ENCODE results near the gene CMKLR1.

The CMKLR1 gene

DNA sequence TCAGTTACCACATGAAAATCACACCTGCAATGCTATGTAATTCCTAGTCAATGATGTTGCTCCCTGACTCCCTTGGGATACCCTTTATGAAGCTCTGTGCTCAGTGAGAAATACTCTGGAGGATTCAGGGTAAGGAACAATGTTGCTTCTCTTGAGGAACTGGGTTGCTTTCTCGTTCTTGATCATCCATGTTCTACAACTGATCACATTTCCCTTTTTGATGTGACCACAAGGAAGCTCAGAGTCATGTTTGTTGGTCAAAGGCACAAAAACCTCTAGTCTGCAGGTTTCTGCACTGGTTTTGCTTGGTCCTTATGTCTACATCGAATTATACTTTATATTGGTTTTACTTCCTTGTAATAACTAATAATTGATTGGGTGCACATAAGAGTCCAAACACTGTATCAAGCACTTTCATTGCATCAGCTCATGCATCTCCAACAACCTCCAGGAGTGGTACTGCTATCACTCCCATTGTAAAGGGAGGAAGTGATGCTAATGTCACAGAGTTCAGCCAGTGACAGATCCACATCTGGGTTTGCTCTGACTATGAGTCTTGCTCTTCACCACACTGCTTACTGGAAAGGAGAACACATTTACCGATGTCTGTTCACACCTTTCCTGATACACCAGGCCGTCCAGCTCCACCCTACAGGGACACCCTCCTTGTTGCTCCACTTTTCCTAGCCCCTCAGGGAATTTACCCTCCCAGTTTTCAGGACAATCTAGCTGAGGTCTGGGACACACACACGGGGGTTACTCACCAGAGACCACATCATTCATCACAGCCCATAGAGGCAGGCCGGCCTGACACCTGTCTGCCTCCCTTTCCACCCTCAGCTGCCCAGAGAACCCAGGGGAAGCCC is 41.0 kb downstream of the CMKLR1 start:
- DNase-seq: no peak

DNA sequence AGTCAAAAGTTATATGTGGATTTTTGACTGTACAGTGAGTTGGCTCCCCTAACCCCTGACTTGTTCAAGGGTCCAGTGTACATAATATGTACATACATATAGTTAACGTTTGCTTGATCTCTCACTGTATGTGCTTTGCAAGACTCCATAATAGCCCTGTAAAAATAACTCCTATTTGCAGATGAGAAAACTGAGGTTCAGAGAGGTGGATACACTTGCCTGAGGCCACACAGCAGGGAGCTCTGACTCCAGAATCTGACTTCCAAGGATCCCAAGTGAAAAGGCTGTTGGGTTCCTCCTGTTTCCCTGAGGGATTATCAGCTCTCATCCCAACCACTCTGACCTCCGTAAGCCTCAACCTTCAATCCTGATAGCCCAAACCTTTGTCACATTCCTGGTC is 41.7 kb downstream of the CMKLR1 start:
- DNase-seq: no peak

DNA sequence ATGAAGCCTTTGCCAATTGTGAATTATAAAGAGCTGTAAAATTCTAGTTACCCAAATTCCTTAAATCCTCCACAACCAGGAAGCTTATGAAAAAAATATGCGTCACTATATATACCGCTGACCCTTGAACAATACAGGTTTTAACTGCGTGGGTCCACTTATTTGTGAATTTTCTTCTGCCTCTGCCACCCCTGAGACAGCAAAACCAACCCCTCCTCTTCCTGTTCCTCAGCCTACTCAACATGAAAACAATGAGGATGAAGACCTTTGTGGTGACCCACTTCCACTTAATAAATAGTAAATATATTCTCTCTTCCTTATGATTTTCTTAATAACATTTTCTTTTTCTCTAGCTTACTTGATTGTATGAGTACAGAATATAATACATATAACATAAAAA is 42.2 kb downstream of the CMKLR1 start:
- DNase-seq: no peak

DNA sequence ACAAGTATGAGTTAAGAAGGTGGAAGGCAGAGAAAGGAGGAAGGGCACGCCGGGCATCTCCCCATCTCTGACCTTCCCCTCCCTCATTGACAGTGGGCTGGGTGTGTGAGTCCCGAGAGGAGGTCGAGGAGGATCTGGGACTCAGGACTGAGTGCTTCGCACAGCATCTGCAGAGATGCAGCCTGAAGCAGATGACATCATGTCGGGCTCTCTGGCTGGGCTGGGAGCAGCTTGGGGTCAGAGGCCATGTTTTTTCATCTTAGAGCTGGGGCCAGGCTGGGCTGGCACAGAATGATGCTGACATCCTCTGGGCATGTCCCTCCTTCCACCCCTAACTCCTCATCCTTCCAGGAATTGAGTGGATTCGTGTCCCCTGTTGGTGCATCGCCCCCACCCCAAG is 43.5 kb downstream of the CMKLR1 start:
- no peak for DNase-seq

DNA sequence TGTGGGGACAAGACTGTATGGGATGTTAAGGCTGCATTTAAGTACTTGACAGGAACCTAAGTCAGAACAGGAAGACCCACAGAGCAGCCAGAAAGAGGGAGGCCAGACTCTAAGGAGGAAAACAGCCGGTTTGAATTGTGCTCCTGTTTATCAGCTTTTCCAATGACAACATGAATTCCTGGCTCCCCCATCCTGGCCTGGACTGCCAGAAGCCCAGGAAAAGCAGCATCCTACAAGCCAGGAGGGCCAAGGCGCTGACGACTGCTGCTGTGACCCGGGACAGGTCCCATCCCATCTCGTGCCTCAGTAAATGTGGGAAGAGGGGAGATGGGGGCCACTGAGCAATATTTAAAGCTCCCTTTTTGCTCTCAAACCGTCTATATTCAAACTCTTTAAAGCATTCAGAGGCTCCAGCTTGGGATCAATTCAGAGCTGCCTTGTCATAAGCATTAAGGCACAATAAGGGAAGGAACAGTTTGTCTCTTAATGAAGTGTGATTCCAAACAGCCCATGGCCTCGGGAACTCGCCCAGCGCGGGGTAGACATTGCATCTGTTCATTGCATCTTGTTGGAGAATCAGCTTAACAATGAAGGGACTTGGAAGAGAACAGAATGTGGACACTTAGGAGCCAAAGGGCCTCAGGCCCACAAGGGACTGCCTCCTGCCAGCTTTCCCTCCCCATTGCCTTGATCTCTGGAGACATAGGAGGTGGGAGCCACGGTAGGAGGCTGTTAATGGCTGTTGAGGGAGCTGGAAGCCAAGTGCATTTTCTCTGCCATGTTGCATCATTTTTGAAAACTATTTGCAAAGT is 49.6 kb downstream of the CMKLR1 start:
- no peak for DNase-seq

DNA sequence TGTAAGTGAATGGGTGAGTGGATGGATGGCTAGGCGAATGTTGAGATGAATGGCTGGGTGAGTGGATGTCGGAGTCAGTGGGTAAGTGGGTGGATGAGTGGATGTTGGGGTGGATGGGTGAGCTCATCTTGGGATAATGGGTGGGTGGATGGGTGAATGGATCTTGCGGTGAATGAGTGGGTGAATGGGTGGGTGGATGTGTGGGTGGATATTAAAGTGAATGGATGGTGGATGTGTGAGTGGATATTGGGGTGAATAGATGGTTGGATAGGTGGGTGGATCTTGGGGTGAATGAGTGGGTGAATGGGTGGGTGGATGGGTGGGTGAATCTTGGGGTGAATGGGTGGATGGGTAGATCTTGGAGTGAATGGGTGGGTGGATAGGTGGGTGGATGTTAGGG is 51.9 kb downstream of the CMKLR1 start:
- DNase-seq: no peak

DNA sequence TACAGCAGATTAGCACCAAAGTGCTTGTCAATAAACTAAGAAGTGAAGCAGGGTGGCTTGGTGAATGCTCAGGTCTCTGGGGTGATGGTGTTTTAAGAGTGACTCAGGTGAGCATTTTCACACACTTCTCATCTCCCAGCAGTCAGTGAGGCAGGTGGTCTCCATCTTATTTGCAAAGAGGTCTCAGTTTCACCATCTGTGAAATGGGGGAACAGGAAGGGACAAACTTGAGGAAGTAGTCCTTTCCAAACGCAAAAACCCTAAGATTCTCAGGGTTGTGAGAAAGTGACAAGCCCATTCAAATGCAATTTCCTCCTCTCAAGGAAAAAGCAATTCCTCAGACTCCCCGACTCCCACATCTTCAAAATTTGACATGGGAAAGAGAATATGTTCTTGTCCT is 54.1 kb downstream of the CMKLR1 start:
- no peak for DNase-seq

DNA sequence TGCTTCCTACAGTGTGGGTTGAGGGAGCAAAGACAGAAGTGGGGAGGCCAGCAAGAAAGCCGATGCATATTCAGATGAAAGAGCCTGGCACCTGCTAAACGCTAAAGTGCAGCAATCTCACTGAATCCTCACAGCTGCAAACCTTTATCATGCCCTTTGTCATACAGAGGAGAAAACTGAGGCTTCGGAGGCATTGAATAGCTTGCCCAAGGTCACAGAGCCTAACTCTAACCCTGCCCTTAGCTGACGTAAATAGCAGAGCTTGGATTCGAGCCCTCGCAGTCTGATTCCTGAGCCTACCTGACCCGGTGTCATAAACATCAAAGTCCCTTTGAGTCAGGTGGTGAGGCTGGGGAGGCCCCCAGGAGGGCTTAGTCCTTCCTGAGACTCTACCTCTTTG is 54.9 kb downstream of the CMKLR1 start:
- DNase-seq: no peak

DNA sequence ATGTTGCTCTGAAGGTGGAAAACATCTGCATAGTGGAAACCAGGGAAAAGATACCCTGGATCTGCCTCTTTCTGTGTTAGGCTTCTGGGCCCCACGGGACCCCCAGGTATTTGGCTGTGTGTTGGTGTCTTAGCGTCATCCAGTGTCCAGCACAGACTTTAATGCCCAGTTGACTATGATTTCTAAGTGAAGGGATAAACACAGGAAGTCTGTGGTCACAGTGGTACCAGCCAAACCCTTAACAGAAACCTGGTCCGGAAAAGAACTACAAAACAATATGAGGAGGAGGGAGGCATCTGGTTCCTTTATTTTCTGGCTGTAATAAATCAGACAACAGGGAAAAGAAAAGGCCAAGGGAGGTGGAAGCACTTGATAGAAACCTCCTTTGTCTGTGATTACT is 56.4 kb downstream of the CMKLR1 start:
- DNase-seq: no peak

DNA sequence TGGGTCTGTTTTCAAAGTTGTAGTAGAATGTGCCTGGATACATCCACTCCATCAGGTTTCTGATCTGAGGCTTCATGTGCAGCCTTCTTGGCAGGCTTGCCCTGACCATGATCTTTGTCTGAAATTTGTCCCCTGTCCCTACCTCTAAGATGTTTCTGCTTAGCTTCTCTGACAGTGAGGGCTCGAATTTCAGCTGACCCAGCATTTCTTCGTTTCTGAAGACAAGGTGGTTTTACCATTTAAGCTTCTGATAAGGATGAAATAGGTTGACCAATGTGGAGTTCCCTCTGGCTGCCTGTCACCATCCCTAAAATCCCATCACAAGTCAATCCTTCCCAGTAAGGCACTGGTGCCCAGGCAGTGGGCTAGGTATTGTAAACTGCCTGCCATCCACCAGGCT is 57.0 kb downstream of the CMKLR1 start:
- DNase-seq: no peak

DNA sequence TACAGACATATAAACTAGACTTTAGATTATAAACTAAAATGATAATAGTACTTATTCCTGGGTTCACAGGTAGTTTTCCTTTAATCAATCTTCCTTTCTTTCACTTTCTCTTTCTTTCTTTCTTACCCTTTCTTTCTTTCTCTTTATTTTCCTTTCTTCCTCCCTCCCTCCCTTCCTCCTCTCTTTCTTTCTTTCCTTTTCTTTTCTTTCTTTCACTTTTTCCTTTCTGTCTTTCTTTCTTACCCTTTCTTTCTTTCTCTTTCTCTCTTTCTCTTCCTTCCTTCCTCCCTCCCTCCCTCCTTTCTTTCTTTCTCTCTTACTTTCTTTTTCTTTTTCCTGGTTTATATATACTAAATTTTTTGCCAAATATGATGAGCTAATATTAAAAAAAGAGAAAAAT is 61.5 kb downstream of the CMKLR1 start:
- DNase-seq: no peak

DNA sequence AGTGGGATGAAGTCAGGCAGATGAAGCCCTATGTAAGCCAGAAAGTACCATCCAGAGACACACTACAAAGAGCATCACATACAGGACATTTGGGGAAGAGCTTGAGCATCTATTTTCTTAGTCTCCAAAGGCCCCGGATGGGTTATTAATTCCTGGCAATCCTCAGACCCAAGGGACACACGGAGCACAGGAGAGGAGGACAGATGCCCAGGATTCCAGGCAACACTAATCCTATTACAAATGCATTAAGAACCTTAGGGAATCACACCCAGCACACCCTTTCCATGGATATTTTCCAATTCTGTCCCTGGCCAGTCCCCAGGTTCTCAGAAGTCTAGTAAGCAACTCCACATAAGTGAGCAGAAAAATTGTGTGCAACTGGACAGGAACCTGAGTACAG is 65.9 kb downstream of the CMKLR1 start:
- no peak for DNase-seq

DNA sequence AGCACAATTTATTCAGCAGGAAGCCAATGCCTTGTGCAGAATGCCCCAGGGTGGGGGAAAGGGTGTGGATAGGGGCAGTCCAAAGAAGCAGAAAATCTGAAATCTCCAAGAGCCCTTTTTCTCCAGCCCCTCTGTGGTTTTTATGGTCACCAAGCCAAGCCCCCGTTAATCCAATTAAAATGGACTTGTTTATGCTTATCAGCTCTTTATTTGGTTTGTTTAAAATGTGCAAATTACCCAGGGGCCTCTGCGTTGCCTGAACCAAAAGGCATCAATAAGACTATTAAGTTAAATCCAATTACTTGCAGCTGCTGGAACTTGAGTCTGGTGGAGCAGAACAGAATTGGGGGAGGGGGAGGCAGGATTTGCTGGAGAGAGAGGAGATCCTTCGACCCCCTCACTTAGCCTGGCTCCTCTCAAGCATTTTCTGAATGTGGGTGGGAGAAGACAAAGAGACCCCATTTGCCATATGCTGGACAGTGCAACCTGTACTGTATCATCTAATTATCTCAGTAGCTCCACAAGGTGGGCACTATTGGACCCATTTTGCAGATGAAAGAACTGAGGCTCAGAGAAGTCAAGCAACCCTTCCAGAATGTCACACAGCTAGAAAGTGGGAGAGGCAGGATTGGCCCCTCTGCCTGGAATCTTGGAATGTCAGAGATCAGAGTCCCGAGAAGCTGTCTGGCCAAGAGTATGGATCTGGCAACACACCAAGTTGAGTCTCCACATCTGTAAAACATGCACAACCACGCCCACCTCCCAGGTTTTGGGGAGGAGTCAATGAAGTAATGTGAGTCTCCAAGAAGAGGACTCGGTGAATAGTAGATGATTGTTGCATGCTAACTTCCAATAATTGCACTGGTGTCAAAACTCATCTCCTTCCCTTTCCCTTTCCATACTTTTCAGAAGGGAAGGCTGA is 66.9 kb downstream of the CMKLR1 start:
- no peak for DNase-seq

DNA sequence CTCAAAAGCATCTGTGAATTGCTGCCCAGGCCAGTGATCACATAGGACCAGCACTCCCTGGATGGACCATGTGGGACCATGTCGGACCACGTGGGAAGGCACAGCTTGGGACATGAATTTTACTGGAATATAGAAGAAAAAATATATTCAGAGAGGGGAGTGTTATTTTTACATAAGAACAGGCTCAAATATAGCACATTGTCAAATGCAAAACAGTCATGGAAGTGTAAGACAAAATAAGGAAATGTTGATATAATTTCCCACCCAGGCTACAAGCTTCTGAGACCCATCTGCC is 68.3 kb downstream of the CMKLR1 start:
- DNase-seq: no peak

DNA sequence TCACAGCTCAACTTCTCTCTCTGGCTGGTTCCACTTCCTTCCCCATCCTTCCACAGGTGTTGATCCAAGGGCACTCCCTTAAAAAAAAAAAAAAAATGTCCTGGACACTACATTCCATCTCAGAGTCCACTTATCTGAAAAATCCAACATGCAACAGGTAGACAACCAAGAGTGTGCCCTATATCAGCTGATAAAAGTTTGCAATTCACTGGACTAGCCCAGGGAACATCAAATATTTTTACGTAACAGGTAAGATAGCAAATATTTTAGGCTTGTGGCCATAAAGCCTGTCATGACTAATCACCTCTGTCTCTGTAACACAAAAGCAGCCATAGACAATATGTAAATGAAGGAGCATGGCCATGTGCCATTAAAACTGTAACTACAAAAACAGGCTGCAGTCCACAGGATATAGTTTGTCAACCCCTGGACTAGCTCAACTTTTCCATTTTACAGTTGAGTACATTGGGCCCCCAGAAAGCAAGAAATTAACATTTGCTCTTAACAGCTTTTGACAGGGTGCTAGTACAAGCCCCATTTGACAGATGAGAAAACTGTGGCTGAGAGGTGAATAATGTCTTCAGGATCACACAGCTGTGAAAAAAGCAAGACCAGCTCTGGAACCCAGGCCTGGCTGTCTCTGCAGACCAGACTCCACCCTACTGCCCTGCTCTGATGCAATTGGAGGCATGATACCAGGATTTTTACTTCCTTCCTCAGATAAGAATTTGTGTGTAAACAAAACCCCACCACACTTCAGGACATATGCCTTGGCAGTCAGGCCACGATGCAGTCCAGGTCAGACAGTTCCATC is 68.9 kb downstream of the CMKLR1 start:
- no peak for DNase-seq

DNA sequence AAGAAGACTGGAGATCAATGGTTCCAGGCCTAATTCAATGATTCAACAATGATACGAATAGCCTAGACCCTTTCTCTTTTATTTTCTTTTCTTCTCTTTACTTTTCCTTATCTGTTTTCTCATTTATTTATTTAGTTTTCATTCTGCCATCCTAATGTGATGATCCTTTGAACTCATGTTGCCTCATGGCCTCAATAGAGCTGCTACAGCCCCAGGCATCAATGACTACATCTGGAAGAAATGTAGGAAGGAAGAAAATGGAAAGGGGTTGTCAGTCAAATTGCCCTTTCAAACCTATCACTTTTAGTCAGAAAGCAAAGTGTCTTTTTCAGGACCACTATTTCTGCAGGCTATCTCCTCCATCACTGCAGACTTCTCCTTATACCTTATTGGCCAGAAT is 69.9 kb downstream of the CMKLR1 start:
- DNase-seq: no peak

DNA sequence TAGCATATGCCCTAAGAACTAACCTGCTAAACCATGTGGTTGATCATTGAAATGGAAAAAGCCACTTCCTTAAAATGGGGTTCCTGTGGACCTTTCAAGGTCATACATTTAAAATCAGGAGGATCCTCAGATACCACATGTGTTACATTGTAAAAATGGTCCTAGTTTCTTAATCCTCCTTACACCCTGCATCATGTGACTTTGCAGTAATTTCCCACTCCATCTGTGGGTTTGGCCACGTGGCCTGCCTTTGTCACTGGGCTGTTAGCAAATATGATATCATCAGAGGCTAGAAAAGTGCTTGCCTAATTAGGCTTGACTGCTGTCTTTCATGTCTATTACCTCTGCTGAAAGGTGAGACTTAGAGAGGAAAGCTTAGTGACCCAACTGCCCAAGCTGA is 70.7 kb downstream of the CMKLR1 start:
- DNase-seq: no peak

DNA sequence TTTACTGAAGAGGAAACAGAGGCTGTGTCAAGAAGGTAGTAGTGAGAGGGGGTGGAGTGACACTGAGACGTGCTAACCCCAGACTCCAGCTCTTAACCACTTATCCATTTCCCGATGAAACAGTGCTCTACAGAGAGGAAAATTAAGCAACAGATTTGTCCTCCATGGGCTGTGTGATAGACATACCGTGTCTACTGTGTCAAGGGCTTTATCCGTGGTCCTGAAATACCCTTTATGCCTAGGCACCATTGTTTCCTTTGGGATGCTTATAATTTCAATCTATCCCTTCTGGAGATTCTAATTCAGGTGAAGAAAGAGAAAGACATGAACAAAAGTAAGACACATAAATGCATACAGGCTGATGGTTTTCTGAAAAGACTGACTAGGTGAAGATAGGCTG is 71.7 kb downstream of the CMKLR1 start:
- no peak for DNase-seq

DNA sequence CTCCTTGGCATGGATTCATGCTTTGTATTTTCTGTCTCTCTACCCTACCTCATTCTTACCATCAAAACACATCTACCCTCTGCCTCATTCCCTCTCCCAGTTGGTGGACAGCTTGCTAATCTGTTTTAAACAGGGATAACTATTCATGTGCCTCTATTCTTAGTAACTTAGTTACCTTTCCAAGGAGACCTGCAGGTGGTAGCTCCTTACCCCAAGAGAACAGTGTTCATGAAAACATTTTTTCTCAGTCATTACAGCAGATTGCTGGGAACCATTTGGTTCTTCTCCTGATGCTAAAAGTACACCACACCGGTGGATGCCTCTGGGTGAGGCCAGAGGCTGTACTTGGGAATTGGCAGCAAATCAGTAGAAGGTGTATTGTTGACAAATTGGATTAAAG is 73.0 kb downstream of the CMKLR1 start:
- DNase-seq: no peak

DNA sequence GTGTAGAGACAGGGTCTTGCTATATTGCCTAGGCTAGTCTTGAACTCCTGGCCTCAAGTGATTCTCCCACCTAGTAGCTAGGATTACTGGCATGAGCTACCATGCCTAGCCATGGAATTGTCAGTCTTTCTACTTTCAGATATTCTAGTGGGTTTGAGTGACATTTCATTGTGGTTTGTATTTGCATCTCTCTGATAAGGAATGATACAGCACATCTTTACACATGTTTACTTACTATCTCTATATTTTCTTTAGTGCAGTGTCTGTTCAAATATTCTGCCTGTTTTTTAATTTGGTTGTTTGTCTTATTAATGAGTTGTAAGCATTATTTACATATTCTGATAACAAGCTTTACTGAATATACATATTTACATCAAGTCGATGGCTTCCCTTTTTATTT is 73.6 kb downstream of the CMKLR1 start:
- no peak for DNase-seq

DNA sequence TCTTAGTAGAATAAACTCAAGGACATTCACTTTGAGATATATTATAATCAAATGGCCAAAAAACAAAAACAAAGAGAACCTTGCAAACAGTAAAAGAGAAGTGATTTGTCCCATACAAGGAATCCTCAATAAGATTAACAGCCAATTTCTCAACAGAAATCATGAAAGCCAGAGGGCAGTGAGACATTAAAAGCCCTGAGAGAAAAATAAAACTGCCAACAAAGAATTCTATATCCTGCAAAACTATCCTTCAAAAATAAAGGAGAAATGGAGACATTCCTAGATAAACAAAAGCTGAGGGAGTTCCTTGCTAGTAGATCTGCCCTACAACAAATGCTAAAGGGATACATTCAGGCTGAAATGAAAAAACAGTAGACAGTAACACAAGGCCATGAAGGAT is 78.1 kb downstream of the CMKLR1 start:
- no peak for DNase-seq

DNA sequence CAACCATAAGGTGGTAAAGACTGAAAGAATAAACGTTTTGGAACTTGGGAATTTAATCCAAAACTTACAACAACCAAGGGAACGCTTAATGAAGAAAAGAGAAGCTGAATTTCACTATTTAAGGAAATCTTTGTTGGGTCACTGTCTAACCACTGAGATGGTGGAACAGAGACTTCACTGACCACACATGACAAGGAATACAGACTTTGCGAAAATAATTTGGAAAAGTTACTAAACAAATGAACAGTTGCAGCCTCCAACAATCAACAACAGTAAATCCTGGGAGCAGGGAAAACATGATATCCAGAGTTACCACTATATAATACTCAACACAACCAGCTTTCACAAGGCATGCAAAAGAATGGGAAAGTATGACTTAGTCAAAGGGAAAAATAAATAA is 79.1 kb downstream of the CMKLR1 start:
- no peak for DNase-seq

Data from CD4-positive, alpha-beta T cell treated with Interleukin-17A for 4 hours (primary cell).